Breast epithelium (tissue), 4 donors: ENCODE results near the gene ZNF497. TPM values are rescaled to one million over a fixed set of nuclear protein-coding genes. Genes with fewer than 3 reads are reported as not detected.

ENCODE experiments used
- DNase-seq, 2 donors: peaks; one replicate each; pipeline ENCODE4 v3.0.0-alpha.2; 2019; ENCODE audit warnings: low spot score in 2 of 2
- H3K27ac ChIP-seq, 2 donors: fragments of 200-600 bp; sonication (generic) in 1 of 2; one replicate each; pipeline ENCODE4 v1.5.1; 2016 to 2019; ENCODE audit warnings: mild to moderate bottlenecking in 1 of 2
- H3K27me3 ChIP-seq, 2 donors: fragments of 200-600 bp; sonication (generic) in 1 of 2; one replicate each; pipeline versions ENCODE4 v1.5.1 to v1.6.0; 2017 to 2019; ENCODE audit warnings: control low read depth in 1 of 2, mild to moderate bottlenecking in 1 of 2
- H3K36me3 ChIP-seq: fragments of 200-600 bp; one replicate; pipeline ENCODE4 v1.5.1; 2019
- H3K4me1 ChIP-seq, 2 donors: fragments of 200-600 bp; sonication (generic); one replicate each; pipeline ENCODE4 v1.5.1; 2016 to 2019; ENCODE audit warnings: control low read depth in 1 of 2
- H3K4me3 ChIP-seq, 3 donors: fragments of 200-600 bp; sonication (generic); 1 replicate in 2 of 3; 2 replicates in 1 of 3; pipeline ENCODE4 v1.5.1; 2016 to 2019; ENCODE audit warnings: mild to moderate bottlenecking in 3 of 3, moderate library complexity in 2 of 3
- H3K9me3 ChIP-seq, 2 donors: fragments of 200-600 bp; sonication (generic) in 1 of 2; one replicate each; pipeline ENCODE4 v1.5.1; 2016 to 2019; ENCODE audit warnings: control low read depth in 1 of 2
- CTCF ChIP-seq, 3 donors: fragments of 450-650 bp; IDR thresholded peaks; one replicate each; pipeline ENCODE4 v1.5.1; 2016 to 2017; ENCODE audit warnings: antibody characterized with exemption in 3 of 3, mild to moderate bottlenecking in 3 of 3, moderate library complexity in 3 of 3
- POLR2A ChIP-seq: fragments of 450-650 bp; IDR thresholded peaks from one replicate; pipeline ENCODE4 v1.6.1; 2016; ENCODE audit warnings: antibody characterized with exemption, mild to moderate bottlenecking, moderate library complexity
- POLR2AphosphoS5 ChIP-seq, 3 donors: sonication (generic); formaldehyde crosslinking; IDR thresholded peaks; one replicate each; pipeline ENCODE4 v1.6.1; 2017; ENCODE audit warnings: antibody characterized with exemption in 3 of 3
- intact Hi-C: fragments of 100-400 bp; cut with DNase I; formaldehyde crosslinking; loops from one replicate; pipeline ENCODE4 v1.15.1; 2023; ENCODE audit warnings: low total_unique reads
- total RNA-seq, 3 donors: library from RNA; depleted of rRNA; stranded (reverse); fragments of >200 nt; gene quantifications; one replicate each; pipeline ENCODE4 v1.1.0, GENCODE V29; 2016

The ZNF497 gene
- total RNA-seq, 3 donors from 2014 or later = 0.80 to 5.3 (median 3.6) TPM

- H3K9me3 ChIP-seq = no peaks in the 10 kb centered on the region
- no peaks in the 10 kb centered on the region for H3K27me3 ChIP-seq
- no peaks in the 10 kb centered on the region for H3K36me3 ChIP-seq
- no peak for TF ChIP-seq CTCF (IDR thresholded peaks at IDR 0.05)
- no peak for TF ChIP-seq POLR2A
- H3K4me1 ChIP-seq = peaks cover 12 to 22% of the 10 kb centered on the region in 2 donors
- peak overlapping the region; percentile 68 to 87 (median 86) for H3K4me3 ChIP-seq
- peak overlapping the region; percentile 94 to 97 for H3K27ac ChIP-seq
- DNase-seq = no peak
- intact Hi-C loops = no loop called here
Measured at GRCh38 chr19:58385313-58385890, 22.9 kb upstream of the ZNF497 start.

- no peak for DNase-seq
- no peaks in the 10 kb centered on the region for H3K36me3 ChIP-seq
- H3K4me3 ChIP-seq = no peak overlapping the region
- H3K4me1 ChIP-seq = peaks cover 16 to 29% of the 10 kb centered on the region in 2 donors
- H3K27me3 ChIP-seq = no peaks in the 10 kb centered on the region
- no peak overlapping the region for H3K27ac ChIP-seq
- intact Hi-C loops = no loop called here
- no peak for TF ChIP-seq POLR2AphosphoS5 (IDR thresholded peaks at IDR 0.05)
- no peak for TF ChIP-seq CTCF (IDR thresholded peaks at IDR 0.05)
- TF ChIP-seq POLR2A = no peak
- no peaks in the 10 kb centered on the region for H3K9me3 ChIP-seq
Measured at GRCh38 chr19:58382997-58383603, 20.5 kb upstream of the ZNF497 start.

GRCh38 chr19:58381460-58382212 lies 19.1 kb upstream of the ZNF497 start:
- Histone ChIP-seq H3K27ac (peak overlapping the region; percentile 92 to 96), H3K27me3 (no peaks in the 10 kb centered on the region), H3K36me3 (no peaks in the 10 kb centered on the region), H3K4me3 (peak overlapping the region; percentile 74 to 92 (median 83)), H3K9me3 (no peaks in the 10 kb centered on the region), H3K4me1 (peaks cover 12 to 24% of the 10 kb centered on the region in 2 donors)
- intact Hi-C loops = no loop called here
- TF ChIP-seq CTCF (IDR thresholded peaks at IDR 0.05) (no peak), POLR2A (no peak), POLR2AphosphoS5 (IDR thresholded peaks at IDR 0.05) (no peak)
- DNase-seq = no peak

GRCh38 chr19:58380662-58381459 lies 18.3 kb upstream of the ZNF497 start, which contains the start of gene ZNF837:
Gene ZNF837 (minus strand): TSS chr19:58381030. CDS start chr19:58369332, 11,698 bp downstream.
- peak within 1 kb of the TSS; percentile 74 to 92 (median 83) for H3K4me3 ChIP-seq
- H3K4me1 ChIP-seq = peaks cover 10 to 22% of the 10 kb centered on the region in 2 donors
- intact Hi-C loops = no loop called here
- peak; percentile 69 for TF ChIP-seq POLR2A
- peak; percentile 86 to 94 (median 90) for TF ChIP-seq POLR2AphosphoS5 (IDR thresholded peaks at IDR 0.05)
- TF ChIP-seq CTCF (IDR thresholded peaks at IDR 0.05) = peak in 1 of 3 donors; percentile 31
- peak; percentile 99 for DNase-seq
- H3K27me3 ChIP-seq = no peaks in the 10 kb centered on the region
- peak within 1 kb of the TSS; percentile 92 to 96 for H3K27ac ChIP-seq
- H3K36me3 ChIP-seq = no peaks in the 10 kb centered on the region
- H3K9me3 ChIP-seq = no peaks in the 10 kb centered on the region
